Liver (tissue), 9 donors: ENCODE measurements around the gene SLC26A4. TPM values are rescaled to one million over a fixed set of nuclear protein-coding genes. Genes with fewer than 3 reads are reported as not detected.

Source experiments
- DNase-seq: peaks from one replicate; pipeline ENCODE4 v3.0.0-alpha.2; 2017; ENCODE audit warnings: low spot score
- H3K27ac ChIP-seq, 2 donors: one replicate each; pipeline ENCODE4 v1.7.0; 2013; ENCODE audit warnings: inconsistent platforms in 2 of 2, low read length in 2 of 2, control low read depth in 1 of 2, low read depth in 1 of 2, mild to moderate bottlenecking in 1 of 2
- H3K27me3 ChIP-seq, 4 donors: one replicate each; pipeline versions ENCODE4 v1.6.1 to v1.7.0; 2013; ENCODE audit warnings: low read length in 3 of 4, inconsistent platforms in 1 of 4, mild to moderate bottlenecking in 1 of 4, moderate library complexity in 1 of 4; ENCODE audit not compliant: control insufficient read depth in 4 of 4, insufficient read depth in 4 of 4
- H3K36me3 ChIP-seq, 4 donors: one replicate each; pipeline versions ENCODE4 v1.6.1 to v1.7.0; 2013; ENCODE audit warnings: low read length in 3 of 4, mild to moderate bottlenecking in 3 of 4, low read depth in 1 of 4, moderate library complexity in 1 of 4; ENCODE audit not compliant: control insufficient read depth in 4 of 4, insufficient read depth in 3 of 4
- H3K4me1 ChIP-seq, 4 donors: one replicate each; pipeline versions ENCODE4 v1.6.1 to v1.7.0; 2013; ENCODE audit warnings: low read length in 3 of 4, mild to moderate bottlenecking in 3 of 4, moderate library complexity in 1 of 4; ENCODE audit not compliant: control insufficient read depth in 4 of 4, insufficient read depth in 4 of 4
- H3K4me3 ChIP-seq, 3 donors: one replicate each; pipeline versions ENCODE4 v1.6.1 to v1.7.0; 2013; ENCODE audit warnings: low read length in 3 of 3, control low read depth in 1 of 3, low read depth in 1 of 3, mild to moderate bottlenecking in 1 of 3
- H3K9ac ChIP-seq, 2 donors: one replicate each; pipeline ENCODE4 v1.7.0; 2013; ENCODE audit warnings: low read length in 2 of 2, mild to moderate bottlenecking in 2 of 2, moderate library complexity in 2 of 2, control low read depth in 1 of 2, low read depth in 1 of 2
- H3K9me3 ChIP-seq, 4 donors: one replicate each; pipeline versions ENCODE4 v1.6.1 to v1.7.0; 2013; ENCODE audit warnings: low read length in 3 of 4; ENCODE audit not compliant: control insufficient read depth in 4 of 4
- FOXA2 ChIP-seq: IDR thresholded peaks from 2 replicates; pipeline ENCODE4 v1.6.1; 2016; ENCODE audit warnings: antibody characterized with exemption
- GABPA ChIP-seq, 2 donors: IDR thresholded peaks in 1 of 2; conservative IDR thresholded peaks in 1 of 2; 2 replicates each; pipeline ENCODE4 v1.6.1; 2016; ENCODE audit warnings: antibody characterized with exemption in 2 of 2, mild to moderate bottlenecking in 1 of 2, moderate library complexity in 1 of 2
- HNF4A ChIP-seq, 2 donors: conservative IDR thresholded peaks; 2 replicates each; pipeline ENCODE4 v1.6.1; 2016; ENCODE audit warnings: antibody characterized with exemption in 2 of 2, mild to moderate bottlenecking in 2 of 2
- HNF4G ChIP-seq: IDR thresholded peaks from 2 replicates; pipeline ENCODE4 v1.6.1; 2016; ENCODE audit warnings: antibody characterized with exemption
- JUND ChIP-seq, 2 donors: IDR thresholded peaks; 2 replicates each; pipeline ENCODE4 v1.6.1; 2016; ENCODE audit warnings: antibody characterized with exemption in 2 of 2
- RAD21 ChIP-seq, 2 donors: IDR thresholded peaks; 2 replicates each; pipeline ENCODE4 v1.6.1; 2016; ENCODE audit warnings: antibody characterized with exemption in 2 of 2, mild to moderate bottlenecking in 2 of 2
- RXRA ChIP-seq, 2 donors: IDR thresholded peaks; 2 replicates each; pipeline ENCODE4 v1.6.1; 2017 to 2018; ENCODE audit warnings: antibody characterized with exemption in 2 of 2, mild to moderate bottlenecking in 1 of 2
- SP1 ChIP-seq: IDR thresholded peaks from 2 replicates; pipeline ENCODE4 v1.6.1; 2018; ENCODE audit warnings: antibody characterized with exemption, mild to moderate bottlenecking
- TAF1 ChIP-seq: conservative IDR thresholded peaks from 2 replicates; pipeline ENCODE4 v1.6.1; 2016; ENCODE audit warnings: antibody characterized with exemption, mild to moderate bottlenecking
- YY1 ChIP-seq: IDR thresholded peaks from 2 replicates; pipeline ENCODE4 v1.6.1; 2016; ENCODE audit warnings: antibody characterized with exemption, mild to moderate bottlenecking
- WGBS: extraction: QIAGEN DNeasy Blood & Tissue Kit; methylation state at CpG from one replicate; pipeline ENCODE4 v1.1.7; 2013; 5-methylcytosine and 5-hydroxymethylcytosine counted together
- polyA plus RNA-seq, 2 donors: library from polyadenylated mRNA; stranded (reverse) in 1 of 2; unstranded in 1 of 2; fragments of 200-250 nt in 1 of 2; fragments of >200 nt in 1 of 2; fragmentation: Nextera tagmentation in 1 of 2; extraction: Ambion mirVana in 1 of 2; gene quantifications; one replicate each; pipeline versions ENCODE4 v1.2.1 to v1.2.3, GENCODE V29; 2013 to 2015
- total RNA-seq, 2 donors: library from RNA; depleted of rRNA; stranded (reverse); fragments of >200 nt; gene quantifications; one replicate each; pipeline ENCODE4 v1.2.3, GENCODE V29; 2014
- TF ChIP-seq, protein P1 (sequence below): IDR thresholded peaks from 2 replicates; pipeline ENCODE4 v1.6.1; 2016; ENCODE audit warnings: antibody characterized with exemption
- TF ChIP-seq, protein P2 (sequence below): IDR thresholded peaks from 2 replicates; pipeline ENCODE4 v1.6.1; 2016; ENCODE audit warnings: antibody characterized with exemption
- TF ChIP-seq, protein P3 (sequence below): IDR thresholded peaks from 2 replicates; pipeline ENCODE4 v1.6.1; 2016; ENCODE audit warnings: antibody characterized with exemption, mild to moderate bottlenecking
- TF ChIP-seq, protein P4 (sequence below): IDR thresholded peaks from 2 replicates; pipeline ENCODE4 v1.6.1; 2016; ENCODE audit warnings: antibody characterized with exemption
- donor health status: healthy.
- donor health status: healthy.
- donor health status: healthy.
- donor health status: healthy.
- donor health status: healthy.

SLC26A4 gene
- total and polyA plus RNA-seq, 4 donors = 0.08 to 0.25 (median 0.19) TPM; not detected in 1

DNA sequence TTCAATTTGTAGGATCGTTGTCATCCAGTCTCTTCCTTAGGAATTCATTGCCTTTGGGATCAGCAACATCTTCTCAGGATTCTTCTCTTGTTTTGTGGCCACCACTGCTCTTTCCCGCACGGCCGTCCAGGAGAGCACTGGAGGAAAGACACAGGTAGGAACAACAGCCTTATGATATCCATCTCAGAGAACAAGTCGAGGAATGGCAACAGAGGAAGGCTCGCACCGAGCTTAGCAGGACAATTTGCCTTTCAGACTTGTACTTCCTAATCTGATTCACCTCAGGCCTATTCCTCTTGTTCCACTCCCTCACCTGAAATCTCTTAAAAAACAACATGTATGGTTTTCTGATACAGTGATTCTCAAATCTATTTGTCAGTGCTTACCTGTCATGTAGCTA is 29.5 kb downstream of the SLC26A4 start:
- H3K27me3 ChIP-seq = peaks cover 0 to 4% (median 1%) of the 10 kb centered on the region in 4 donors
- H3K9ac ChIP-seq = no peak overlapping the region
- H3K4me1 ChIP-seq = no peaks in the 10 kb centered on the region
- no peak overlapping the region for H3K27ac ChIP-seq
- WGBS = 89% methylated on average over 7 of the region's 7 CpGs
- no peak for DNase-seq
- H3K36me3 ChIP-seq = no peaks in the 10 kb centered on the region
- no peak overlapping the region for H3K4me3 ChIP-seq
- TF ChIP-seq JUND (IDR thresholded peaks at IDR 0.05) (no peak), SP1 (no peak)
- TF ChIP-seq, protein P1, sequence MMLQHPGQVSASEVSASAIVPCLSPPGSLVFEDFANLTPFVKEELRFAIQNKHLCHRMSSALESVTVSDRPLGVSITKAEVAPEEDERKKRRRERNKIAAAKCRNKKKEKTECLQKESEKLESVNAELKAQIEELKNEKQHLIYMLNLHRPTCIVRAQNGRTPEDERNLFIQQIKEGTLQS = no peak
- TF ChIP-seq, protein P2, sequence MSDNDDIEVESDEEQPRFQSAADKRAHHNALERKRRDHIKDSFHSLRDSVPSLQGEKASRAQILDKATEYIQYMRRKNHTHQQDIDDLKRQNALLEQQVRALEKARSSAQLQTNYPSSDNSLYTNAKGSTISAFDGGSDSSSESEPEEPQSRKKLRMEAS = no peak
- no peaks in the 10 kb centered on the region for H3K9me3 ChIP-seq

DNA sequence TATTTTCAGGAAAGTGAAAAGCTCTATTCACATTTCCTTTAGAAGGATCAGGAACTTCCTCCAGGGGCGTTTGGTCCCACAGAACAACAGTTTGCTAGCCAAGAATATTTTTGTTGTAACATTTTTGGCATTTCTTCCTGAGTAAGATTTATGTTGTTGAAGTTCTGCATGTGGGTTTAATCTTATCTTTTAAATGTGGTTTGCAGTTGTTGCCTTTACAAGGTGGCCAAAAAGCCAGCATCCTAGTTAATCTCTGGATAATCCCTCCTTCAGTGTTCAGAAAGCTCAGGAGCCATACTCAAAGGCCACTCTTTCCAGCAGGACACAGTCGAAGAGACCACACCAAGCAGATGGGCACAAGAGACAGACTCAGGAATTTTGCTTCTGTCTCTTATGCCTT is 30.0 kb downstream of the SLC26A4 start:
- no peaks in the 10 kb centered on the region for H3K9me3 ChIP-seq
- no peak overlapping the region for H3K9ac ChIP-seq
- WGBS = 43% methylated on average over 2 of the region's 2 CpGs
- DNase-seq = no peak
- TF ChIP-seq JUND (IDR thresholded peaks at IDR 0.05) (no peak), HNF4A (conservative IDR thresholded peaks at IDR 0.05) (no peak), FOXA2 (no peak), YY1 (no peak)
- TF ChIP-seq, protein P3, sequence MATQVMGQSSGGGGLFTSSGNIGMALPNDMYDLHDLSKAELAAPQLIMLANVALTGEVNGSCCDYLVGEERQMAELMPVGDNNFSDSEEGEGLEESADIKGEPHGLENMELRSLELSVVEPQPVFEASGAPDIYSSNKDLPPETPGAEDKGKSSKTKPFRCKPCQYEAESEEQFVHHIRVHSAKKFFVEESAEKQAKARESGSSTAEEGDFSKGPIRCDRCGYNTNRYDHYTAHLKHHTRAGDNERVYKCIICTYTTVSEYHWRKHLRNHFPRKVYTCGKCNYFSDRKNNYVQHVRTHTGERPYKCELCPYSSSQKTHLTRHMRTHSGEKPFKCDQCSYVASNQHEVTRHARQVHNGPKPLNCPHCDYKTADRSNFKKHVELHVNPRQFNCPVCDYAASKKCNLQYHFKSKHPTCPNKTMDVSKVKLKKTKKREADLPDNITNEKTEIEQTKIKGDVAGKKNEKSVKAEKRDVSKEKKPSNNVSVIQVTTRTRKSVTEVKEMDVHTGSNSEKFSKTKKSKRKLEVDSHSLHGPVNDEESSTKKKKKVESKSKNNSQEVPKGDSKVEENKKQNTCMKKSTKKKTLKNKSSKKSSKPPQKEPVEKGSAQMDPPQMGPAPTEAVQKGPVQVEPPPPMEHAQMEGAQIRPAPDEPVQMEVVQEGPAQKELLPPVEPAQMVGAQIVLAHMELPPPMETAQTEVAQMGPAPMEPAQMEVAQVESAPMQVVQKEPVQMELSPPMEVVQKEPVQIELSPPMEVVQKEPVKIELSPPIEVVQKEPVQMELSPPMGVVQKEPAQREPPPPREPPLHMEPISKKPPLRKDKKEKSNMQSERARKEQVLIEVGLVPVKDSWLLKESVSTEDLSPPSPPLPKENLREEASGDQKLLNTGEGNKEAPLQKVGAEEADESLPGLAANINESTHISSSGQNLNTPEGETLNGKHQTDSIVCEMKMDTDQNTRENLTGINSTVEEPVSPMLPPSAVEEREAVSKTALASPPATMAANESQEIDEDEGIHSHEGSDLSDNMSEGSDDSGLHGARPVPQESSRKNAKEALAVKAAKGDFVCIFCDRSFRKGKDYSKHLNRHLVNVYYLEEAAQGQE = no peak
- H3K27me3 ChIP-seq = peaks cover 0 to 4% (median 1%) of the 10 kb centered on the region in 4 donors
- no peaks in the 10 kb centered on the region for H3K36me3 ChIP-seq
- no peak overlapping the region for H3K4me3 ChIP-seq
- H3K27ac ChIP-seq = no peak overlapping the region
- H3K4me1 ChIP-seq = no peaks in the 10 kb centered on the region

DNA sequence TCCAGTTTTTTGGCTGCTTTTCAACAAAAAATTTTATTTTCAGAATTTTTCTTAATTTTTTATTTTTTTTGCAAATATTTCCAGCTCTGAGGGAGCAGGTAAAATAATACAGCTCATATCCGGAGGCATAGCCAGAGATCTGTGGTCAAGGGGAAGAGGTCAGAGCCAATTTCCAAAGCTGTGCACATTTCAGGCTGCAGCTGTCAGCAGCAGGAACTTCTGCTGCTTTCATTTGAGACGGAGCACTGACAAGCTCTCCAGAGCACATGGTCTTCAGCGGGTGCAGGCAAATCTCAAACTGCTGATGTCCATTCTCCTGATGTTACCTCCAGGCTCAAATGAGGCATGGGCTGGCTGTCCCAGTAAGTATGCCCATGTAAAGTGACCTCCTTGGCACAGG is 31.1 kb downstream of the SLC26A4 start:
- H3K27me3 ChIP-seq = peaks cover 0 to 4% (median 1%) of the 10 kb centered on the region in 4 donors
- no peak overlapping the region for H3K4me3 ChIP-seq
- H3K27ac ChIP-seq = no peak overlapping the region
- H3K9me3 ChIP-seq = no peaks in the 10 kb centered on the region
- no peak for DNase-seq
- H3K36me3 ChIP-seq = no peaks in the 10 kb centered on the region
- 50% methylated on average over 3 of the region's 3 CpGs for WGBS
- no peak overlapping the region for H3K9ac ChIP-seq
- no peaks in the 10 kb centered on the region for H3K4me1 ChIP-seq
- TF ChIP-seq YY1 (no peak), GABPA (IDR thresholded peaks at IDR 0.05 in 1 of 2, conservative IDR thresholded peaks at IDR 0.05 in 1 of 2) (no peak), RAD21 (IDR thresholded peaks at IDR 0.05) (no peak), HNF4A (conservative IDR thresholded peaks at IDR 0.05) (no peak), TAF1 (no peak), JUND (IDR thresholded peaks at IDR 0.05) (no peak), SP1 (no peak), FOXA2 (no peak), RXRA (IDR thresholded peaks at IDR 0.05) (no peak), HNF4G (no peak)
- TF ChIP-seq, protein P4, sequence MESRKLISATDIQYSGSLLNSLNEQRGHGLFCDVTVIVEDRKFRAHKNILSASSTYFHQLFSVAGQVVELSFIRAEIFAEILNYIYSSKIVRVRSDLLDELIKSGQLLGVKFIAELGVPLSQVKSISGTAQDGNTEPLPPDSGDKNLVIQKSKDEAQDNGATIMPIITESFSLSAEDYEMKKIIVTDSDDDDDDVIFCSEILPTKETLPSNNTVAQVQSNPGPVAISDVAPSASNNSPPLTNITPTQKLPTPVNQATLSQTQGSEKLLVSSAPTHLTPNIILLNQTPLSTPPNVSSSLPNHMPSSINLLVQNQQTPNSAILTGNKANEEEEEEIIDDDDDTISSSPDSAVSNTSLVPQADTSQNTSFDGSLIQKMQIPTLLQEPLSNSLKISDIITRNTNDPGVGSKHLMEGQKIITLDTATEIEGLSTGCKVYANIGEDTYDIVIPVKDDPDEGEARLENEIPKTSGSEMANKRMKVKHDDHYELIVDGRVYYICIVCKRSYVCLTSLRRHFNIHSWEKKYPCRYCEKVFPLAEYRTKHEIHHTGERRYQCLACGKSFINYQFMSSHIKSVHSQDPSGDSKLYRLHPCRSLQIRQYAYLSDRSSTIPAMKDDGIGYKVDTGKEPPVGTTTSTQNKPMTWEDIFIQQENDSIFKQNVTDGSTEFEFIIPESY = no peak
- TF ChIP-seq, protein P1 = no peak
- TF ChIP-seq, protein P3 = no peak
- TF ChIP-seq, protein P2 = no peak
